RWPE2 (cell line): ENCODE results near the gene DOP1B.
"Not testable (repeated sequence)": the region's sequence is repeated elsewhere in the genome, so short reads cannot be mapped to it uniquely, and the experiment has no call there.

Source experiments
- ATAC-seq: fragments of 200-7000 bp; cut with Tn5 transposase; 3 replicates; pipeline ENCODE4 v1.9.1; 2021; ENCODE audit warnings: low read depth
- DNase-seq: peaks from one replicate; pipeline ENCODE4 v3.0.0-alpha.2; 2020; ENCODE audit warnings: low spot score
- H3K27ac ChIP-seq: fragments of 450-650 bp; 2 replicates; pipeline ENCODE4 v1.5.1; 2017; ENCODE audit warnings: mild to moderate bottlenecking; ENCODE audit not compliant: poor library complexity, severe bottlenecking
- H3K27me3 ChIP-seq: fragments of 250-450 bp; sonication (Bioruptor Pico); 2 replicates; pipeline ENCODE4 v1.5.1; 2021; ENCODE audit warnings: mild to moderate bottlenecking, moderate library complexity; ENCODE audit not compliant: insufficient read depth, poor library complexity, severe bottlenecking
- H3K36me3 ChIP-seq: fragments of 250-450 bp; sonication (Bioruptor Pico); 2 replicates; pipeline ENCODE4 v1.5.1; 2020; ENCODE audit warnings: low read depth, mild to moderate bottlenecking, moderate library complexity
- H3K4me1 ChIP-seq: fragments of 250-450 bp; sonication (Bioruptor Pico); 2 replicates; pipeline ENCODE4 v1.5.1; 2021; ENCODE audit warnings: mild to moderate bottlenecking, moderate library complexity; ENCODE audit not compliant: insufficient read depth, poor library complexity, severe bottlenecking
- H3K4me3 ChIP-seq: fragments of 250-450 bp; sonication (Bioruptor Pico); 2 replicates; pipeline ENCODE4 v1.5.1; 2021; ENCODE audit warnings: mild to moderate bottlenecking, moderate library complexity; ENCODE audit not compliant: severe bottlenecking
- H3K9me3 ChIP-seq: fragments of 250-450 bp; sonication (Bioruptor Pico); 2 replicates; pipeline ENCODE4 v1.5.1; 2021; ENCODE audit warnings: mild to moderate bottlenecking, moderate library complexity; ENCODE audit not compliant: severe bottlenecking
- TF ChIP-seq, protein P1 (sequence below): fragments of 450-650 bp; IDR thresholded peaks from one replicate; pipeline ENCODE4 v1.5.1; 2017; ENCODE audit warnings: mild to moderate bottlenecking, moderate library complexity; ENCODE audit not compliant: poor library complexity, severe bottlenecking

Gene DOP1B

DNA sequence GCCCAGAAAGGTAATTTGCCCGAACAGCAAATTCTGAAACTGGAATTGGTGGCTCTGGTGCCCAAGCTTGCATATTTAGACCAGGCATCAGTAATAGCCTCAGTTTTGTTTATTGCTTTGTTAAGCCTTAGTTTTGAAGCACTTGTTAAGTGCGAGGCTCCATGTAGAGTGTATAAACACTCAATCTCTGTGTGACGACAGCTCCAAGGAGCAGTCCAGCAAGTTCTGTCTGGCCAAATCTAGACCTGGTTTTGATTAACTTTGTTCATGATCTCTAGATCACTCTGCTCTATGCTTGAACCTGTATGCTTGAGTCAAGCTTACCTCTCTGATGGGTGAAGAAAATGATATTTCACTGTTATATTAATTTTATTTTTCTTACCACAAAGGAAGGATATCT is 37.4 kb downstream of the DOP1B start:
- no peaks in the 10 kb centered on the region for H3K4me1 ChIP-seq
- no peaks in the 10 kb centered on the region for H3K36me3 ChIP-seq
- no peak overlapping the region for H3K4me3 ChIP-seq
- no peak overlapping the region for H3K27ac ChIP-seq
- DNase-seq (no peak), ATAC-seq (no peak)
- no peaks in the 10 kb centered on the region for H3K27me3 ChIP-seq
- no peaks in the 10 kb centered on the region for H3K9me3 ChIP-seq
- TF ChIP-seq, protein P1, sequence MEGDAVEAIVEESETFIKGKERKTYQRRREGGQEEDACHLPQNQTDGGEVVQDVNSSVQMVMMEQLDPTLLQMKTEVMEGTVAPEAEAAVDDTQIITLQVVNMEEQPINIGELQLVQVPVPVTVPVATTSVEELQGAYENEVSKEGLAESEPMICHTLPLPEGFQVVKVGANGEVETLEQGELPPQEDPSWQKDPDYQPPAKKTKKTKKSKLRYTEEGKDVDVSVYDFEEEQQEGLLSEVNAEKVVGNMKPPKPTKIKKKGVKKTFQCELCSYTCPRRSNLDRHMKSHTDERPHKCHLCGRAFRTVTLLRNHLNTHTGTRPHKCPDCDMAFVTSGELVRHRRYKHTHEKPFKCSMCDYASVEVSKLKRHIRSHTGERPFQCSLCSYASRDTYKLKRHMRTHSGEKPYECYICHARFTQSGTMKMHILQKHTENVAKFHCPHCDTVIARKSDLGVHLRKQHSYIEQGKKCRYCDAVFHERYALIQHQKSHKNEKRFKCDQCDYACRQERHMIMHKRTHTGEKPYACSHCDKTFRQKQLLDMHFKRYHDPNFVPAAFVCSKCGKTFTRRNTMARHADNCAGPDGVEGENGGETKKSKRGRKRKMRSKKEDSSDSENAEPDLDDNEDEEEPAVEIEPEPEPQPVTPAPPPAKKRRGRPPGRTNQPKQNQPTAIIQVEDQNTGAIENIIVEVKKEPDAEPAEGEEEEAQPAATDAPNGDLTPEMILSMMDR = no peak

DNA sequence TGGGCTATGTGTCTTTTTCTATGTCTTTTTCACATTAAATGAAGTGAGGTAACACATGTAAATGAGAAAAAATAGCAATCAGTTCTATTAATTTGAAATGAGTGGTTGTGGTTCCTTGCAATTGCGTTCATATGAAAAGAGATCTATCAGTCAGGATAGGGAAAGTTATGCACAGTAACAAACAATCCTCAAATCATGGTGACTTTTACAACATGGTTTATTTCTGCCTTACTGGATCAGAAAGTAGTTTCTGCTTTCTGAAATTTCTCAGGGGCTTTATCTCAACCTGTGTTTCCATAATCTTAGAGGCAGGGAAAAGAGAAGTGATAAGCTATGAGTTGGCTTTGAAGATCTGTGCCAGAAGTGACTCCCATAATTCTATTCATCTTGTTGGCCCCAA is 39.0 kb downstream of the DOP1B start:
- no peak overlapping the region for H3K27ac ChIP-seq
- no peaks in the 10 kb centered on the region for H3K4me1 ChIP-seq
- no peaks in the 10 kb centered on the region for H3K36me3 ChIP-seq
- DNase-seq (no peak), ATAC-seq (no peak)
- TF ChIP-seq, protein P1 = no peak
- no peak overlapping the region for H3K4me3 ChIP-seq
- H3K9me3 ChIP-seq = no peaks in the 10 kb centered on the region
- H3K27me3 ChIP-seq = no peaks in the 10 kb centered on the region

DNA sequence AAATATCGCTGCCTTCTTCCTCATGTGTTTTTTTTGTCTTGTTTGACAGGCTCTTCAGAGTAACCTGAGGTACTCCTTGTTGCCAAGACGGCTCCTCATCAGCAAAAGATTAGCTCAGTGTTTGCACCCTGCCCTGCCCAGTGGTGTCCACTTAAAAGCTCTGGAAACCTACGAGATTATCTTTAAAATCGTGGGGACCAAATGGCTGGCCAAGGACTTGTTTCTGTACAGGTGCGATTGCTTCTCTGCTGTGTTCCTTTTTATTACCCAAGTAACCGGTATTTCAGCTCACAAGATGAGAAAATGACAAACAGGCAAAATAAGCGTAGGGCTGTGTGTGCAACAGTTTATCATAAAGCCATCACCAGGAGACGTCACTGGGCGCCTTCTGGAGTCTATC is 42.4 kb downstream of the DOP1B start:
- H3K9me3 ChIP-seq = no peaks in the 10 kb centered on the region
- H3K36me3 ChIP-seq = no peaks in the 10 kb centered on the region
- ATAC-seq (no peak), DNase-seq (no peak)
- H3K27me3 ChIP-seq = no peaks in the 10 kb centered on the region
- peaks cover 25% of the 10 kb centered on the region for H3K4me1 ChIP-seq
- H3K4me3 ChIP-seq = no peak overlapping the region
- TF ChIP-seq, protein P1 = no peak
- H3K27ac ChIP-seq = no peak overlapping the region

DNA sequence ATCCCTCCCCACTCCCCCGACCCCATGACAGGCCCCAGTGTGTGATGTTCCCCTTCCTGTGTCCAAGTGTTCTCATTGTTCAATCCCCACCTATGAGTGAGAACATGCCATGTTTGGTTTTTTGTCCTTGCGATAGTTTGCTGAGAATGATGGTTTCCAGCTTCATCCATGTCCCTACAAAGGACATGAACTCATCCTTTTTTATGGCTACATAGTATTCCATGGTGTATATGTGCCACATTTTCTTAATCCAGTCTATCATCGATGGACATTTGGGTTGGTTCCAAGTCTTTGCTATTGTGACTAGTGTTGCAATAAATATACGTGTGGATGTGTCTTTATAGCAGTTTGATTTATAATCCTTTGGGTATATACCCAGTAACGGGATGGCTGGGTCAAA is 43.0 kb downstream of the DOP1B start:
- not testable (repeated sequence) for ATAC-seq, H3K9me3 ChIP-seq, DNase-seq, H3K27ac ChIP-seq, H3K27me3 ChIP-seq, H3K4me3 ChIP-seq, H3K36me3 ChIP-seq
- peaks cover 28% of the 10 kb centered on the region for H3K4me1 ChIP-seq

DNA sequence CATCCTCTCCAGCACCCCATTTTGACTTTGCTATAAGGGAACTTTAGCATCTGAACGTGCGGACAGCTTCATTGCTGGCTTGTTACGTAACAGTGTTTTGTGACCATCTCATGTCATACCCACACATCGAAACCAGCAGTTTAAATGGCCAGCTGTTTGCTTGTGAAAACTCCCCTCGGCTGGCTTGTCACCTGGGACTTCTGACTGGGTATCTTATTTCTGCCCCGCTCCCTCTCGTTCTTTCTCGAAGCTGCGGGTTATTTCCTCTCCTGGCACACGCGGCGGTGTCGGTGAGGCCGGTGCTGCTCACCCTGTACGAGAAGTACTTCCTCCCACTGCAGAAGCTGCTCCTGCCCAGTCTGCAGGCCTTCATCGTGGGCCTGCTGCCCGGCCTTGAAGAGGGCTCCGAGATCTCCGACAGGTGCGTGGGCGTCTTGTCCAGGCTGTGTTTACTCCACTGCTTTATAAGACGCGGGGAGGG is 43.5 kb downstream of the DOP1B start:
- ATAC-seq = no peak
- peaks cover 28% of the 10 kb centered on the region for H3K4me1 ChIP-seq
- no peaks in the 10 kb centered on the region for H3K27me3 ChIP-seq
- no peaks in the 10 kb centered on the region for H3K36me3 ChIP-seq
- DNase-seq = no peak
- no peak overlapping the region for H3K27ac ChIP-seq
- TF ChIP-seq, protein P1 = no peak
- no peaks in the 10 kb centered on the region for H3K9me3 ChIP-seq
- no peak overlapping the region for H3K4me3 ChIP-seq
